ENCODE measurements around the gene IGFBP2.

IGFBP2 gene

DNA sequence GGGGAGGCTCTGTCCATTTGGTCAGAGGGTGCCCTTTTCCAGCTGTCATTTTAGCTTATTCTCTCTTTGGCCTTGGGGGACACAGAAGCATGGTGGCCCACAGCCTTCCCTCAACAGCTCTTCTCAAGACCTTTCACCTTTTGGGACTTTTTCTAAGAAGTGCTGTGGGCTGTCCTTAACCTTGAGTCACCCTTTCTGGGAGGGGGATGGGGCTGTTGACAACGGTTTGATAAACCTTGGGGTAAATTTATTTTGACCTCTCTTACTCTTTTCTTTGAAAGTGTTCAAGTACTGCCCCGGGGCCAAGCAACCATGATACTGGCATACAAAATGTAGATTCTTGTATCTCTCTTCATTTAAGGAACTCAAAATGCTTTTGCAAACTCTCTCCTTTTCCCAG, 48.5 kb downstream of the IGFBP2 start:
- no peak for DNase-seq (ENCODE audit: low spot score)

GRCh38 chr2:216683846-216684245, 50.6 kb downstream of the IGFBP2 start:
- no peak for DNase-seq (ENCODE audit: low spot score)

DNA sequence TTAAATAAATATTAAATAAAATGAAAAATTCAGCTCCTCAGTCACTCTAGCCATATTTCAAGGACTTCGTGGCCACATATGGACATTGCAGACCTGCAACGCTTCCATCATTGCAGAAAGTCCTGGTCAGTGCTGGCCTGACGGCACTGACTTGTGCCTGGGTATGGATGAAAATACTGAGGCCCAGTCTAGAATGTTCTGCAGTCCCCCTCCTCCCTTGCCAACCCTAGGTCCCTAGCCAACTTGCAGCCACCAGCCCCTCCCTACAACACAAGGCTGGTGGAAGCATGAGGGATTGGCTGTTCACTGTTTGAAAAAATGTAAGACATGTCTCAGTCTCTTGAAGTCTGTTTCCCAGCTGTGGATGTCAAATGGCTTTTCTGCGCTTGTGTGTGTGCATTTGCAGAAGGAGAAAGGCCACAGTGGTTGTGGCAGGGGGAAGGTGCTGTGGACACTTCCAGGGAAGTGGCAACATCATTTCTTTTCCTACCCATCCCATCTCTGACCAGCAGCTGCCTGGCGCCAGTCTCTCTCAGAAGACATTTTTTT, 52.2 kb downstream of the IGFBP2 start:
- DNase-seq (ENCODE audit: low spot score), result no peak

DNA sequence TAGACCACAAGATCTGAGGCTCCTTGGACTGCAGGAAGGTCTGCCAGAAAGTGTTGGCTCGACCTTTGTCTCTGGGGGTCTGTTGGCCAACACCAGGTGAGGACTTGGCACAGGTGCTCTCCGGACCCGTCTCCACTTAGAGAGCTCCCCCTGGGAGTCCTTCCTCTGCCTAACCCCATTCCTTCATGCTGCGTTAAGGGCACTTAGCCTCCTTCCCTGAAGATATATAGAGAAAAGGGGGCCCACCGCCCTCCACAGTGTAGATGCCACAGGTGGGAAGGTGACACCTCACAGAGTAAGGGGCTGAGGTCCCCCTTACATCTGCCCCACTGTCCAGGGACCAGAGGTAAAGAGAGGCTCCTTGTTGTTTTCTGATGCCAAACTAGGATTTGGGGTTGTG, 53.9 kb downstream of the IGFBP2 start:
- no peak for DNase-seq (ENCODE audit: low spot score)

- DNase-seq (ENCODE audit: low spot score), result no peak
These were observed 54.4 kb downstream of the IGFBP2 start for GRCh38 chr2:216687646-216688045.

GRCh38 chr2:216688731-216689340, 55.6 kb downstream of the IGFBP2 start:
- no peak for DNase-seq (ENCODE audit: low spot score)

DNA sequence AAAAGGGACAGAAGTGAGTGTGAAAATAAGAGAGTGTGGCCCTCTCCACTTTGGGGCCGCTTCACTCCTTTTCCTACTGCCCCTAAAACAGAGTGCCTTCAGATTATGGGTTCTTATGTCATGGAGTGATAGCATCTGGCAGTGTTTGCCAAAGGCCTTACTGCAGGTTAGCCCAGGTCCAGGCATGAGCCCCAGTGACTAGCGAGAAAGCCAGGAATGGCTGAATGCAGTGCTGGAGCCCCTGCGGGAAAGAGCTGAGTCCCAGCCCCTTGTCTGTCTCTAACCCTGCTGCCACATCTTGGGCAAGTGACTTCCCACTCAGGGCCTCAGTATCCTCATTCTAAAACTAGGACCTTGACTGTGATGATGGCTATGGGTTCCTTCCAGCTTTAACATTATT, 56.2 kb downstream of the IGFBP2 start:
- no peak for DNase-seq (ENCODE audit: low spot score)

GRCh38 chr2:216690456-216690852, 57.2 kb downstream of the IGFBP2 start:
- no peak for DNase-seq (ENCODE audit: low spot score)

DNA sequence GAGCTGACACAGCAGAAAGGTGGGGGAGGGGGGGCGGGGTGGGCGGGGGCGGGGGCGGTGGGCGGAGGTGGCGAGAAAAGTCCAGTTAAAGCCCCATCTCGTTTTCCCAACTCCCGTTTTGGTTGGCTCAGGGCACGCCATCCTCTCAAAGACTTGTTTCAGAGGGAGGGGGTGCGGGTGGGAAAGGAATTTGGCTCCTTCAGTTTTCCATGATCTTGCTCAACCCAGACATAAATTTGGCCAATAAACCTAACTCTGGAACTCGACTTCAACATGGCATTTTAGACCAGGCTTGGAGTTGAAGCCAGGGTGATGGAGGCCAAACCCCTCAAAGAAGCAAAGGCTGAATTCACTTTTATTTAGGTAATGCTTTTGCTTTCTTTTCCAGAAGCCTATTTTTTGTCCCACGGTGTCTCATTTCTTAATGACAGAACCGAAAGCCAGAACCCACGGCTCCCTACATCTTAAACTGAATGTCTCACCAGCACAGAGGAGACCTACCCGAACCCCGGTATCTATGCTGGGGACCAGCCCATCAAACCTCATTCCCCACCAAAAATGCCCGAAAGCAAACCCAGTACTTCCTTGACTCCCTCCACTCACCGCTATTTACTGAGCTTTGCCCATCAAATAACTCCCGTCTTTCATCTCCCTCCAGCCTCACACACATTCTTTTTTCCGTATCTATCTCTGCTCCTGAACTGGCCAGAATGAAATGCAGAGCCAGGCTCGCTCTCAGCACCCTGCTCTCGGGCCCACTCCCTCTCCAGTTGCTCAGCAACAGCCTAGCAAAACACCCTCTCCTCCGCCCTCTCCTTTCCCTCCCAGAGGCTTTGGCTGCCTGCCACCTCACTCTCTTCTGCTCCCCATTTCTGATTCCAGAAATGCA, 57.9 kb downstream of the IGFBP2 start:
- peak; percentile 74 for DNase-seq (ENCODE audit: low spot score)

GRCh38 chr2:216692636-216693413, 59.6 kb downstream of the IGFBP2 start:
- DNase-seq (ENCODE audit: low spot score), result peak; percentile 86

- DNase-seq (ENCODE audit: low spot score), result no peak
These were observed 60.3 kb downstream of the IGFBP2 start for GRCh38 chr2:216693414-216694080.

DNA sequence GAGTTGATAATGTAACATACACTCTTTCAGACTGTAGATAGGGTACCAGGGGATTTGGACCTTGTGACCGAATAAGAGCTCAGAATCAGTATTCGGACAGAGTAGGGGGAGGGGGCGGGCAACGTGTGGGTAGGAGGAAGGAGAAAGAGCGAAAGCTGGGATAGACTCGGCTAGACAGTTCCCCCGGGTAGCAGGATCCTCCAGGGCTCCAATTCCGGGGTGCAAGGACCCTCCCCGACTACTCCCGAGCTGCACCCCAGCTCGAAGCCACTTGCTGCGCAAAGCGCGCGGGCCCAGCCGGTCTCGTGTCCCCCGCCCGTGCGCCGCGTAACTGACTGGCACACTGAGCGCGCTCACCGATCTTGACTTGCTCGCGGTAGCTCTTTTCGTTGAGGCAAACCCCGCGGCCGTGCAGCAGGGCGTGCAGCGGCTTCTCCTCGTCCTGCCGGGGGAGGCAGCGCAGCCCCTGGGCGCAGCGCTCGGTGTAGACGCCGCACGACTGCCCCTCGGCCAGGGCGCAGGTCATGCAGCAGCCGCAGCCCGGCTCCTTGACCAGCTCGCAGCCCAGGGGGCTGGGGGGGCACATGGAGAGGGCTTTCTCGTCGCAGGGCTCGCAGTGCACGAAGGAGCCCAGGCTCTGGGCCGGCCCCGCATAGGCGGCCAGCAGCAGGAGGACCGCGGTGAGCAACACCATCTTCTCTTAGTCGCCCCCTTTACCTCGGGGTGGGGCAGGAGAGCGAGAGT, 61.0 kb downstream of the IGFBP2 start:
- peak; percentile 71 for DNase-seq (ENCODE audit: low spot score)

GRCh38 chr2:216694826-216695217, 61.6 kb downstream of the IGFBP2 start:
- DNase-seq (ENCODE audit: low spot score), result no peak

GRCh38 chr2:216695401-216695821, 62.2 kb downstream of the IGFBP2 start, which contains the start of gene IGFBP5:
TSS of gene IGFBP5 (minus strand) at chr2:216695549. CDS start at chr2:216694775, 774 bp downstream.
- DNase-seq (ENCODE audit: low spot score), result peak; percentile 49

DNA sequence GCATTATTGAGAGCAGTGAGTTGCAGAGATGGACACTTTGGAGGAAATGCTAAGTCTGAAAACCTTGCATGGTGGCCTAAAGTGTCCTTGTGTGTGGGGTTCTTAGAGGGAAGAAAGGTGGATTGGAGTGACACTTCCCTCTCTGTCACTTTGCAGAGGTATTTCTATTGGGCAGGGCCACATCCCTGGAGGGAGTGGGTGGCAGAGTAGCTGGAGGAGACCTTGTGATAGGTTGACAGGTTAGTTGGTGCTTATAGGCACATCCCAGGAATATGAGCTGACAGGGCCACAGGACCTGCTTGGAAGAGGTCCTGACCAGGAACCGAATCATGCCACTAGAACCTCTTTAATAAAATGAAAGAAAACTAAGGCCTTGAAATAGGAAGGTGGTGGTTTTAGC, 63.1 kb downstream of the IGFBP2 start:
- DNase-seq (ENCODE audit: low spot score), result peak; percentile 28

- peak; percentile 67 for DNase-seq (ENCODE audit: low spot score)
These were observed 63.7 kb downstream of the IGFBP2 start for GRCh38 chr2:216696751-216697560.

- DNase-seq (ENCODE audit: low spot score), result no peak
These were observed 65.1 kb downstream of the IGFBP2 start for GRCh38 chr2:216698293-216698692.

GRCh38 chr2:216698895-216699294, 65.7 kb downstream of the IGFBP2 start:
- DNase-seq (ENCODE audit: low spot score), result peak; percentile 82

DNA sequence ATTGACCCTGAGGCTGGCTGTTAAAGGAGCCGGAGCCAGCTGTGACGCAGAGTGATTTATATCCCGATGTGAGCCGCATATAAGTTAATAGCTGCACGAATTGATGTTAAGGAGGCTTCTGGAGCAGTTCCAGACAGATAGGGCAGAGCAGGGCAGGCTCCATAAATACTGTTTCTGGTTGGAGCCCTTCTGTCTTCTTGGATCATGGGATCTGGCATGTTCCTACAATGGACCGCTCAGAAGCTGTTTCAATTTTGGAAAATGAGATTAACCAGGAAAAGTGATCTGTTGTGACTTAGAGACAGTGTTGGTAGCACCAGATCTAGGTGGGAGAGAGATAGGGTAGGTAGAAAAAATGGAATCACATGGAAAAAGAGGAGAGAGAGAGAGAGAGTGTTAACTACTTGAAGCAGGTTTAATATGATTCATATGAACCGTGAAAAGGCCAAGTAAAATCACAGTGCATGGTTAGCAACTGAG, 66.9 kb downstream of the IGFBP2 start:
- peak; percentile 83 for DNase-seq (ENCODE audit: low spot score)

GRCh38 chr2:216700781-216701180, 67.6 kb downstream of the IGFBP2 start:
- no peak for DNase-seq (ENCODE audit: low spot score)

Data from SK-N-DZ (cell line).